Uterus (tissue), 4 donors: Measurements from ENCODE around the gene SLC22A16. TPM values are rescaled to one million over a fixed set of nuclear protein-coding genes. Genes with fewer than 3 reads are reported as not detected.

Experiments
- DNase-seq, 2 donors: peaks; one replicate each; pipeline ENCODE4 v3.0.0-alpha.2; 2019 to 2020
- H3K27ac ChIP-seq, 2 donors: fragments of 200-600 bp; sonication (generic); 1 replicate in 1 of 2; 2 replicates in 1 of 2; pipeline ENCODE4 v1.5.1; 2016 to 2018
- H3K27me3 ChIP-seq, 2 donors: fragments of 200-600 bp; sonication (generic); one replicate each; pipeline ENCODE4 v1.5.1; 2018 to 2019; ENCODE audit warnings: control low read depth in 1 of 2
- H3K36me3 ChIP-seq, 2 donors: fragments of 200-600 bp; sonication (generic); one replicate each; pipeline ENCODE4 v1.5.1; 2019; ENCODE audit warnings: control low read depth in 1 of 2
- H3K4me1 ChIP-seq, 2 donors: fragments of 200-600 bp; sonication (generic); one replicate each; pipeline ENCODE4 v1.5.1; 2018 to 2019; ENCODE audit warnings: control low read depth in 1 of 2
- H3K4me3 ChIP-seq, 2 donors: fragments of 200-600 bp; sonication (generic); 1 replicate in 1 of 2; 2 replicates in 1 of 2; pipeline ENCODE4 v1.5.1; 2018 to 2019; ENCODE audit warnings: mild to moderate bottlenecking in 1 of 2
- H3K9me3 ChIP-seq, 2 donors: fragments of 200-600 bp; sonication (generic); one replicate each; pipeline ENCODE4 v1.5.1; 2019; ENCODE audit warnings: control low read depth in 1 of 2
- CTCF ChIP-seq, 4 experiments: fragments of 200-600 bp in 2 of 4; fragments of 450-650 bp in 2 of 4; sonication (generic) in 2 of 4; IDR thresholded peaks; one replicate each; pipeline ENCODE4 v1.5.1; 2016 to 2019; ENCODE audit warnings: antibody characterized with exemption in 4 of 4, mild to moderate bottlenecking in 2 of 4, moderate library complexity in 1 of 4
- POLR2A ChIP-seq, 2 donors: fragments of 450-650 bp; IDR thresholded peaks; one replicate each; pipeline ENCODE4 v1.6.1; 2016; ENCODE audit warnings: antibody characterized with exemption in 2 of 2, mild to moderate bottlenecking in 1 of 2, moderate library complexity in 1 of 2
- intact Hi-C: fragments of 100-400 bp; cut with DNase I; formaldehyde crosslinking; loops from one replicate; pipeline ENCODE4 v1.15.1; 2023; ENCODE audit warnings: low total_unique reads
- total RNA-seq, 4 donors: library from RNA; depleted of rRNA in 3 of 4; stranded (reverse); fragments of >200 nt in 3 of 4; gene quantifications; one replicate each; pipeline versions ENCODE4 v1.1.0 to v1.2.4, GENCODE V29; 2014 to 2023
- donor health status: DM: yes; HTN: yes; CAD: no.

The SLC22A16 gene
- total RNA-seq, 4 donors from 2014 or later = 2.9 to 10.8 TPM; not detected in 2

- intact Hi-C loops = no loop called here
- Histone ChIP-seq H3K36me3 (no peaks in the 10 kb centered on the region), H3K27me3 (no peaks in the 10 kb centered on the region), H3K4me1 (no peaks in the 10 kb centered on the region), H3K9me3 (no peaks in the 10 kb centered on the region), H3K4me3 (no peak overlapping the region), H3K27ac (no peak overlapping the region)
- no peak for DNase-seq
- no peak for TF ChIP-seq POLR2A (IDR thresholded peaks at IDR 0.05)
- no peak for TF ChIP-seq CTCF (IDR thresholded peaks at IDR 0.05)
Observed at GRCh38 chr6:110434961-110435602, 41.3 kb downstream of the SLC22A16 start.

- DNase-seq = no peak
- H3K4me1 ChIP-seq = no peaks in the 10 kb centered on the region
- no peaks in the 10 kb centered on the region for H3K9me3 ChIP-seq
- intact Hi-C loops = no loop called here
- no peak overlapping the region for H3K27ac ChIP-seq
- H3K36me3 ChIP-seq = no peaks in the 10 kb centered on the region
- H3K4me3 ChIP-seq = no peak overlapping the region
- no peaks in the 10 kb centered on the region for H3K27me3 ChIP-seq
- TF ChIP-seq POLR2A (IDR thresholded peaks at IDR 0.05) (no peak), CTCF (IDR thresholded peaks at IDR 0.05) (no peak)
Observed at GRCh38 chr6:110432285-110432900, 44.0 kb downstream of the SLC22A16 start.

- Histone ChIP-seq H3K27ac (no peak overlapping the region), H3K36me3 (no peaks in the 10 kb centered on the region), H3K27me3 (no peaks in the 10 kb centered on the region), H3K4me1 (no peaks in the 10 kb centered on the region), H3K4me3 (no peak overlapping the region), H3K9me3 (no peaks in the 10 kb centered on the region)
- TF ChIP-seq POLR2A (IDR thresholded peaks at IDR 0.05) = no peak
- TF ChIP-seq CTCF (IDR thresholded peaks at IDR 0.05) = no peak
- intact Hi-C loops = no loop called here
- DNase-seq = no peak
Observed at GRCh38 chr6:110430741-110431140, 45.7 kb downstream of the SLC22A16 start.

GRCh38 chr6:110430236-110430635, 46.2 kb downstream of the SLC22A16 start:
- TF ChIP-seq POLR2A (IDR thresholded peaks at IDR 0.05) (no peak), CTCF (IDR thresholded peaks at IDR 0.05) (no peak)
- H3K36me3 ChIP-seq = no peaks in the 10 kb centered on the region
- no peaks in the 10 kb centered on the region for H3K4me1 ChIP-seq
- no peak for DNase-seq
- intact Hi-C loops = no loop called here
- no peak overlapping the region for H3K27ac ChIP-seq
- no peaks in the 10 kb centered on the region for H3K9me3 ChIP-seq
- no peaks in the 10 kb centered on the region for H3K27me3 ChIP-seq
- H3K4me3 ChIP-seq = no peak overlapping the region

- no peak for DNase-seq
- intact Hi-C loops = no loop called here
- Histone ChIP-seq H3K27ac (no peak overlapping the region), H3K4me3 (no peak overlapping the region), H3K4me1 (no peaks in the 10 kb centered on the region), H3K27me3 (no peaks in the 10 kb centered on the region), H3K9me3 (no peaks in the 10 kb centered on the region), H3K36me3 (no peaks in the 10 kb centered on the region)
- TF ChIP-seq CTCF (IDR thresholded peaks at IDR 0.05) = no peak
- no peak for TF ChIP-seq POLR2A (IDR thresholded peaks at IDR 0.05)
Observed at GRCh38 chr6:110428153-110428552, 48.3 kb downstream of the SLC22A16 start.
